HG03521 (cell line): ENCODE measurements around the gene LRRTM3.

Source experiments
- ATAC-seq: cut with Tn5 transposase; IDR thresholded peaks from one replicate; pipeline ENCODE4 v1.9.1; 2021; ENCODE audit warnings: mild to moderate bottlenecking, moderate library complexity; ENCODE audit not compliant: unreplicated experiment

LRRTM3 gene

GRCh38 chr10:66925896-66926715 is at the start of gene LRRTM3:
Gene LRRTM3 (plus strand): TSS chr10:66926036.
- peak; percentile 100 for ATAC-seq

- ATAC-seq, result no peak
Observed at GRCh38 chr10:66877361-66877760, 48.5 kb upstream of the LRRTM3 start.

GRCh38 chr10:66880292-66880691 is 45.5 kb upstream of the LRRTM3 start:
- ATAC-seq, result no peak

GRCh38 chr10:66880826-66881225 is 45.0 kb upstream of the LRRTM3 start:
- ATAC-seq, result no peak

GRCh38 chr10:66881814-66882213 is 44.0 kb upstream of the LRRTM3 start:
- ATAC-seq, result no peak

GRCh38 chr10:66882271-66882670 is 43.6 kb upstream of the LRRTM3 start:
- ATAC-seq, result no peak

- no peak for ATAC-seq
Observed at GRCh38 chr10:66886848-66887247, 39.0 kb upstream of the LRRTM3 start.

- ATAC-seq, result no peak
Observed at GRCh38 chr10:66888237-66888636, 37.6 kb upstream of the LRRTM3 start.

- no peak for ATAC-seq
Observed at GRCh38 chr10:66892871-66893270, 33.0 kb upstream of the LRRTM3 start.

- ATAC-seq, result no peak
Observed at GRCh38 chr10:66910671-66911070, 15.2 kb upstream of the LRRTM3 start.

GRCh38 chr10:66916030-66916429 is 9.8 kb upstream of the LRRTM3 start:
- no peak for ATAC-seq

GRCh38 chr10:66917104-66917503 is 8.7 kb upstream of the LRRTM3 start:
- ATAC-seq, result no peak

- ATAC-seq, result no peak
Observed at GRCh38 chr10:66919248-66919647, 6.6 kb upstream of the LRRTM3 start.

- no peak for ATAC-seq
Observed at GRCh38 chr10:66924674-66925345, 1.0 kb upstream of the LRRTM3 start.

GRCh38 chr10:66925373-66925772 is 463 bp upstream of the LRRTM3 start:
- ATAC-seq, result no peak

- no peak for ATAC-seq
Observed at GRCh38 chr10:66926841-66927240, 1.0 kb downstream of the LRRTM3 start.

GRCh38 chr10:66927251-66927935 is 1.6 kb downstream of the LRRTM3 start:
- no peak for ATAC-seq

GRCh38 chr10:66927971-66928770 is 2.3 kb downstream of the LRRTM3 start:
- no peak for ATAC-seq

- ATAC-seq, result no peak
Observed at GRCh38 chr10:66928776-66929175, 2.9 kb downstream of the LRRTM3 start.

GRCh38 chr10:66929375-66929774 is 3.5 kb downstream of the LRRTM3 start:
- no peak for ATAC-seq
